ENCODE measurements around the gene TOX2.

The TOX2 gene

GRCh38 chr20:44064501-44065400 lies 150.1 kb downstream of the TOX2 start:
- DNase-seq (ENCODE audit: insufficient read length, low spot score): no peak
- FAIRE-seq: no peak
- no peak for TF ChIP-seq PAX5 (IDR thresholded peaks at IDR 0.05; ENCODE audit: insufficient read depth, low read length, severe bottlenecking)
- no peak for TF ChIP-seq SPI1 (IDR thresholded peaks at IDR 0.05; ENCODE audit: low read depth, low read length)
- no peak for TF ChIP-seq POU2F2 (IDR thresholded peaks at IDR 0.05; ENCODE audit: low read depth, low read length)
- TF ChIP-seq TAF1 (IDR thresholded peaks at IDR 0.05; ENCODE audit: low read depth, low read length): no peak
- TF ChIP-seq POLR2AphosphoS5 (IDR thresholded peaks at IDR 0.05; ENCODE audit: low read depth, low read length): no peak
- TF ChIP-seq POLR2A (IDR thresholded peaks at IDR 0.05; ENCODE audit: low read depth, low read length): no peak

GRCh38 chr20:44065401-44066340 lies 151.0 kb downstream of the TOX2 start:
- FAIRE-seq: no peak
- TF ChIP-seq PAX5 (IDR thresholded peaks at IDR 0.05; ENCODE audit: insufficient read depth, low read length, severe bottlenecking) (no peak), SPI1 (IDR thresholded peaks at IDR 0.05; ENCODE audit: low read depth, low read length) (no peak), POLR2AphosphoS5 (IDR thresholded peaks at IDR 0.05; ENCODE audit: low read depth, low read length) (no peak; the same call in 1 of the 2 replicates), POU2F2 (IDR thresholded peaks at IDR 0.05; ENCODE audit: low read depth, low read length) (no peak), TAF1 (IDR thresholded peaks at IDR 0.05; ENCODE audit: low read depth, low read length) (no peak)
- no peak for DNase-seq (ENCODE audit: insufficient read length, low spot score)

GRCh38 chr20:44066645-44067606 lies 152.3 kb downstream of the TOX2 start:
- FAIRE-seq: no peak
- TF ChIP-seq POU2F2 (IDR thresholded peaks at IDR 0.05; ENCODE audit: low read depth, low read length) (no peak), SPI1 (IDR thresholded peaks at IDR 0.05; ENCODE audit: low read depth, low read length) (no peak), POLR2A (IDR thresholded peaks at IDR 0.05; ENCODE audit: low read depth, low read length) (no peak), PAX5 (IDR thresholded peaks at IDR 0.05; ENCODE audit: insufficient read depth, low read length, severe bottlenecking) (no peak), POLR2AphosphoS5 (IDR thresholded peaks at IDR 0.05; ENCODE audit: low read depth, low read length) (no peak), TAF1 (IDR thresholded peaks at IDR 0.05; ENCODE audit: low read depth, low read length) (no peak)
- no peak for DNase-seq (ENCODE audit: insufficient read length, low spot score)

GRCh38 chr20:44067650-44068081 lies 153.0 kb downstream of the TOX2 start:
- FAIRE-seq: no peak
- TF ChIP-seq POLR2AphosphoS5 (IDR thresholded peaks at IDR 0.05; ENCODE audit: low read depth, low read length): no peak
- TF ChIP-seq TAF1 (IDR thresholded peaks at IDR 0.05; ENCODE audit: low read depth, low read length): no peak
- TF ChIP-seq PAX5 (IDR thresholded peaks at IDR 0.05; ENCODE audit: insufficient read depth, low read length, severe bottlenecking): no peak
- TF ChIP-seq POLR2A (IDR thresholded peaks at IDR 0.05; ENCODE audit: low read depth, low read length): no peak
- no peak for TF ChIP-seq SPI1 (IDR thresholded peaks at IDR 0.05; ENCODE audit: low read depth, low read length)
- TF ChIP-seq POU2F2 (IDR thresholded peaks at IDR 0.05; ENCODE audit: low read depth, low read length): no peak

GRCh38 chr20:44068316-44069201 lies 153.9 kb downstream of the TOX2 start:
- DNase-seq (ENCODE audit: insufficient read length, low spot score): no peak
- no peak for TF ChIP-seq POLR2A (IDR thresholded peaks at IDR 0.05; ENCODE audit: low read depth, low read length)
- 0 out of 2 replicates have a peak, but pooled peaks have one; percentile 10 for TF ChIP-seq POLR2AphosphoS5 (IDR thresholded peaks at IDR 0.05; ENCODE audit: low read depth, low read length)
- FAIRE-seq: peak; percentile 33

More at GRCh38 chr20:44067650-44068081, 153.0 kb downstream of the TOX2 start:
- DNase-seq (ENCODE audit: insufficient read length, low spot score): no peak

GRCh38 chr20:44069203-44070011 lies 154.8 kb downstream of the TOX2 start:
- FAIRE-seq (peak; percentile 83), DNase-seq (ENCODE audit: insufficient read length, low spot score) (peak; percentile 50)
- TF ChIP-seq POLR2AphosphoS5 (IDR thresholded peaks at IDR 0.05; ENCODE audit: low read depth, low read length): peak; percentile 3; the same call in 1 of the 2 replicates
- TF ChIP-seq TAF1 (IDR thresholded peaks at IDR 0.05; ENCODE audit: low read depth, low read length): no peak

- FAIRE-seq (no peak), DNase-seq (ENCODE audit: insufficient read length, low spot score) (no peak)
- no peak for TF ChIP-seq POLR2A (IDR thresholded peaks at IDR 0.05; ENCODE audit: low read depth, low read length)
- TF ChIP-seq PAX5 (IDR thresholded peaks at IDR 0.05; ENCODE audit: insufficient read depth, low read length, severe bottlenecking): no peak
- TF ChIP-seq TAF1 (IDR thresholded peaks at IDR 0.05; ENCODE audit: low read depth, low read length): no peak
These were observed 155.7 kb downstream of the TOX2 start for GRCh38 chr20:44070139-44070900.

Measured in GM12891 (cell line).